Right atrium auricular region (tissue), 2 donors: ENCODE measurements around the gene COL1A1. TPM values are rescaled to one million over a fixed set of nuclear protein-coding genes. Genes with fewer than 3 reads are reported as not detected.

ENCODE experiments used
- DNase-seq: peaks from one replicate; pipeline ENCODE4 v3.0.0-alpha.2; 2019; ENCODE audit warnings: low spot score
- H3K27ac ChIP-seq, 2 donors: fragments of 200-600 bp; sonication (generic); 1 replicate in 1 of 2; 2 replicates in 1 of 2; pipeline ENCODE4 v1.5.1; 2016 to 2019
- H3K27me3 ChIP-seq, 2 donors: fragments of 200-600 bp; sonication (generic); one replicate each; pipeline versions ENCODE4 v1.5.1 to v1.6.0; 2017 to 2019
- H3K36me3 ChIP-seq: fragments of 200-600 bp; sonication (generic); one replicate; pipeline ENCODE4 v1.5.1; 2016
- H3K4me1 ChIP-seq, 2 donors: fragments of 200-600 bp; sonication (generic); one replicate each; pipeline versions ENCODE4 v1.5.1 to v1.6.0; 2017 to 2019
- H3K4me3 ChIP-seq, 2 donors: fragments of 200-600 bp; sonication (generic); 1 replicate in 1 of 2; 2 replicates in 1 of 2; pipeline ENCODE4 v1.5.1; 2017 to 2019; ENCODE audit warnings: mild to moderate bottlenecking in 1 of 2, moderate library complexity in 1 of 2
- H3K9me3 ChIP-seq, 2 donors: fragments of 200-600 bp; sonication (generic); one replicate each; pipeline ENCODE4 v1.5.1; 2019
- total RNA-seq, 2 donors: library from RNA; depleted of rRNA; stranded (reverse); fragments of >200 nt; gene quantifications; one replicate each; pipeline ENCODE4 v1.1.0, GENCODE V29; 2016
- TF ChIP-seq, protein P1 (sequence below), 2 donors: fragments of 200-600 bp; sonication (generic); IDR thresholded peaks; one replicate each; pipeline ENCODE4 v1.5.1; 2019; ENCODE audit warnings: antibody characterized with exemption in 2 of 2

The COL1A1 gene
- total RNA-seq, 2 donors from 2014 or later, result 19.8 to 180 TPM

GRCh38 chr17:50209472-50210239 lies 8.2 kb upstream of the COL1A1 start:
- H3K4me1 ChIP-seq, result peaks cover 2 to 59% of the 10 kb centered on the region in 2 donors
- TF ChIP-seq, protein P1, sequence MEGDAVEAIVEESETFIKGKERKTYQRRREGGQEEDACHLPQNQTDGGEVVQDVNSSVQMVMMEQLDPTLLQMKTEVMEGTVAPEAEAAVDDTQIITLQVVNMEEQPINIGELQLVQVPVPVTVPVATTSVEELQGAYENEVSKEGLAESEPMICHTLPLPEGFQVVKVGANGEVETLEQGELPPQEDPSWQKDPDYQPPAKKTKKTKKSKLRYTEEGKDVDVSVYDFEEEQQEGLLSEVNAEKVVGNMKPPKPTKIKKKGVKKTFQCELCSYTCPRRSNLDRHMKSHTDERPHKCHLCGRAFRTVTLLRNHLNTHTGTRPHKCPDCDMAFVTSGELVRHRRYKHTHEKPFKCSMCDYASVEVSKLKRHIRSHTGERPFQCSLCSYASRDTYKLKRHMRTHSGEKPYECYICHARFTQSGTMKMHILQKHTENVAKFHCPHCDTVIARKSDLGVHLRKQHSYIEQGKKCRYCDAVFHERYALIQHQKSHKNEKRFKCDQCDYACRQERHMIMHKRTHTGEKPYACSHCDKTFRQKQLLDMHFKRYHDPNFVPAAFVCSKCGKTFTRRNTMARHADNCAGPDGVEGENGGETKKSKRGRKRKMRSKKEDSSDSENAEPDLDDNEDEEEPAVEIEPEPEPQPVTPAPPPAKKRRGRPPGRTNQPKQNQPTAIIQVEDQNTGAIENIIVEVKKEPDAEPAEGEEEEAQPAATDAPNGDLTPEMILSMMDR (IDR thresholded peaks at IDR 0.05), result no peak
- no peaks in the 10 kb centered on the region for H3K27me3 ChIP-seq

GRCh38 chr17:50209133-50209471 lies 7.7 kb upstream of the COL1A1 start:
- Histone ChIP-seq H3K4me1 (peaks cover 2 to 53% of the 10 kb centered on the region in 2 donors), H3K9me3 (no peaks in the 10 kb centered on the region), H3K36me3 (no peaks in the 10 kb centered on the region), H3K27ac (peak overlapping the region; percentile 73 to 84), H3K4me3 (no peak overlapping the region), H3K27me3 (no peaks in the 10 kb centered on the region)
- no peak for DNase-seq
- TF ChIP-seq, protein P1 (IDR thresholded peaks at IDR 0.05), result no peak

More at GRCh38 chr17:50209472-50210239, 8.2 kb upstream of the COL1A1 start:
- Histone ChIP-seq H3K27ac (peak overlapping the region; percentile 80 to 84), H3K36me3 (no peaks in the 10 kb centered on the region), H3K9me3 (no peaks in the 10 kb centered on the region), H3K4me3 (no peak overlapping the region)
- DNase-seq, result peak; percentile 93

- Histone ChIP-seq H3K9me3 (no peaks in the 10 kb centered on the region), H3K27ac (peak overlapping the region; percentile 73 to 84), H3K27me3 (no peaks in the 10 kb centered on the region), H3K4me3 (no peak overlapping the region), H3K4me1 (peaks cover 2 to 53% of the 10 kb centered on the region in 2 donors), H3K36me3 (no peaks in the 10 kb centered on the region)
- TF ChIP-seq, protein P1 (IDR thresholded peaks at IDR 0.05), result no peak
- DNase-seq, result no peak
These were observed 7.2 kb upstream of the COL1A1 start for GRCh38 chr17:50208611-50209061.

DNA sequence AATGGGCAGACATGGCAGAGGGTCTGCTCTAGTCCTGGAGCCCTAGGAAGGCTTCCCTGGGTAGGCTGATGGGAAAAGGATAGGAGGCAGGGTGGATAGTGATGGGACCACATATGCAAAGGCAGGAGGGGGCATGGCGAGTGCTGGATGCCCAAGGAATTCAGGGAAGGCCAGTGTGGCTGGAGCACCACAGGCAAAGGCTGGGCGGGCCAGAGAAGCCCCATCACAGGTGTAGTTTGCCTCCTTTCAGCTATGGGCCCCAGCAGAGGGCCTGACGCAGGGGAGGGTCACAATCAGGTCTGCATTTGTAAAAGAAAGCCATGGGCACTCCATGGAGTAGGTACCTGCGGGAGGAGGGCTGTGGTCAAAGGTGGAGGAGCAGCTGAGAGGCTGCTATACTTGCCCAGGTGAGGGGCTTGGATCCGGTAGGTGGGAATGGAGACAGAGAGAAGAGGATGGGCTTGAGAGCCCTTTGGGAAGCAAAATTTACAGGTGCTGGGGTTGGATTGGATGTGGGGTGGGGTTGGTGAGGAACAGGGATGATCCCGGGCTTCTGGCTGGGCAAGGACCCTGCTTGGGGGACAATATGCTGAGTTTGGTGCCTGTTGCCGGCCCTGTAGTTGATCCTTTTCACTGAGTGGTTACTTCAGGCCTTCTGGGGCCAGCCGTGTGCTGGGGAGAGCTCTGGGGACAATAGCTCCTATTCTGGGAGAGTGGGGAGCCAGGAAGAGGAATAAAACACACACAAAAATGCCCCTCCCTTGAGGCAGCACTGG lies 6.5 kb upstream of the COL1A1 start:
- Histone ChIP-seq H3K36me3 (no peaks in the 10 kb centered on the region), H3K4me1 (peaks cover 2 to 53% of the 10 kb centered on the region in 2 donors), H3K27me3 (no peaks in the 10 kb centered on the region), H3K9me3 (no peaks in the 10 kb centered on the region), H3K27ac (peak overlapping the region; percentile 73 to 84), H3K4me3 (no peak overlapping the region)
- TF ChIP-seq, protein P1 (IDR thresholded peaks at IDR 0.05), result no peak
- no peak for DNase-seq

GRCh38 chr17:50207315-50207714 lies 5.9 kb upstream of the COL1A1 start:
- H3K27ac ChIP-seq, result peak overlapping the region; percentile 35 to 43
- no peak overlapping the region for H3K4me3 ChIP-seq
- peaks cover 2 to 50% of the 10 kb centered on the region in 2 donors for H3K4me1 ChIP-seq
- H3K27me3 ChIP-seq, result no peaks in the 10 kb centered on the region
- DNase-seq, result no peak
- no peaks in the 10 kb centered on the region for H3K36me3 ChIP-seq
- TF ChIP-seq, protein P1 (IDR thresholded peaks at IDR 0.05), result no peak
- no peaks in the 10 kb centered on the region for H3K9me3 ChIP-seq
